LNCAP (cell line): ENCODE data around the gene DCXR.

Experiments
- CTCF ChIP-seq: fragments of 450-650 bp; IDR thresholded peaks from 2 replicates; pipeline ENCODE4 v1.5.1; 2017; ENCODE audit warnings: mild to moderate bottlenecking

DCXR gene

GRCh38 chr17:82015311-82015971 lies 22.1 kb downstream of the DCXR start:
- no peak for TF ChIP-seq CTCF

- no peak for TF ChIP-seq CTCF
Observed at GRCh38 chr17:82014971-82015310, 22.6 kb downstream of the DCXR start.

- TF ChIP-seq CTCF, result no peak
Observed at GRCh38 chr17:82014432-82014831, 23.1 kb downstream of the DCXR start.

- no peak for TF ChIP-seq CTCF
Observed at GRCh38 chr17:82013772-82014321, 23.6 kb downstream of the DCXR start.

GRCh38 chr17:82013341-82013740 lies 24.2 kb downstream of the DCXR start:
- TF ChIP-seq CTCF, result no peak

- no peak for TF ChIP-seq CTCF
Observed at GRCh38 chr17:82012640-82013295, 24.7 kb downstream of the DCXR start.

- no peak for TF ChIP-seq CTCF
Observed at GRCh38 chr17:82012261-82012639, 25.2 kb downstream of the DCXR start.
